Aortic smooth muscle cell (primary cell): Measurements from ENCODE around the gene KRTAP12-2. TPM values are rescaled to one million over a fixed set of nuclear protein-coding genes. Genes with fewer than 3 reads are reported as not detected.

ENCODE experiments used
- total RNA-seq: library from RNA; depleted of rRNA; stranded (reverse); fragments of >200 nt; gene quantifications from 2 replicates; pipeline ENCODE4 v1.2.3, GENCODE V29; 2014

The KRTAP12-2 gene, protein sequence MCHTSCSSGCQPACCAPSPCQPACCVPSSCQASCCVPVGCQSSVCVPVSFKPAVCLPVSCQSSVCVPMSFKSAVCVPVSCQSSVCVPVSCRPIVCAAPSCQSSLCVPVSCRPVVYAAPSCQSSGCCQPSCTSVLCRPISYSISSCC
- total RNA-seq, result not detected in 2 replicates

GRCh38 chr21:44666401-44667320 is at the start of gene KRTAP12-2:
TSS of gene KRTAP12-2 (minus strand) at chr21:44666927. CDS start at chr21:44666886, 41 bp downstream.

DNA sequence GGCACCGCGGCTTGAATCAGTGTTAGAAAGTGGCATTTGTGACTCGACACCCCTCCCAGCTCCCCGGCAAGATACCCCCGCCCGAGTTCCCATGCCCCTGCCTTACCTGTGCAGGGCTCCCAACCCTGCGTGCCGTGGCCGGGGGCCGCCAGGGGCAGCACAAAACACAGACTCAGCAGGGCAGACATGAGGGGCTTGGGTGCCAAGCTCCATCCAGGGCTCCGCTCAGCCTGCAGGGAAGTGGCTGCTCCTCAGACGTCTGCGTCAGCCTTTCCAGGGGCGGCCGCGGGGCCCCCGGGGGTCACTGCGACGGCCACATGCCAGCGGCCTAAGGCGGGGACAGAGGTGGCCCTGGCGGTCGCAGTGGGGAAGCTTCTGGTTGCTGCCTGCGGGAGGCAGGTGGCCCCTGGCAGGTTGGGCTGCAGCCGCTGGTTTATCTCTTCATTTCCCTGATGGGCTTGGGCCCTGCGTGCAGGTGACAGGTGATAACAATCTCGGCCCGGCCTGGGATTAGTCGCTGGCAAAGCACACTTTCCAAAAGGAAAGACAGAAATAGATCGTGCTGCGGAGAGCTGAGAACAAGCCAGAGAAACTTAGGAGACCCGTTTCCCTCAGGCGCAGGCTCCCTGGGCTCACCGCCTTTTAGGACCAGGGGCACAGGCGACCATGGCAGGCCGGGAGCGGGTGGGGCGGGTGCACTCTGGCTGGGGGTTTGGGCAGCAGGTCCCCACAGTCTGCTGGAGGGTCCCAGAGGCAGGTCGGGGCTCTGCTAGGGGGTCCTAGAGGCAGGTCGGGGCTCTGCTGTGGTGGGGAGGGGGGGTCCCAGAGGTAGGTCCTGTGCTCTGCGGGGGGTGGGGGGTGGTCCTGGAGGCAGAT is 44.8 kb upstream of the KRTAP12-2 start, which contains the start of gene TSPEAR:
TSS of gene TSPEAR (minus strand) at position 246 of the 876 bp plus-strand sequence. CDS start at position 188, 58 bp downstream.

DNA sequence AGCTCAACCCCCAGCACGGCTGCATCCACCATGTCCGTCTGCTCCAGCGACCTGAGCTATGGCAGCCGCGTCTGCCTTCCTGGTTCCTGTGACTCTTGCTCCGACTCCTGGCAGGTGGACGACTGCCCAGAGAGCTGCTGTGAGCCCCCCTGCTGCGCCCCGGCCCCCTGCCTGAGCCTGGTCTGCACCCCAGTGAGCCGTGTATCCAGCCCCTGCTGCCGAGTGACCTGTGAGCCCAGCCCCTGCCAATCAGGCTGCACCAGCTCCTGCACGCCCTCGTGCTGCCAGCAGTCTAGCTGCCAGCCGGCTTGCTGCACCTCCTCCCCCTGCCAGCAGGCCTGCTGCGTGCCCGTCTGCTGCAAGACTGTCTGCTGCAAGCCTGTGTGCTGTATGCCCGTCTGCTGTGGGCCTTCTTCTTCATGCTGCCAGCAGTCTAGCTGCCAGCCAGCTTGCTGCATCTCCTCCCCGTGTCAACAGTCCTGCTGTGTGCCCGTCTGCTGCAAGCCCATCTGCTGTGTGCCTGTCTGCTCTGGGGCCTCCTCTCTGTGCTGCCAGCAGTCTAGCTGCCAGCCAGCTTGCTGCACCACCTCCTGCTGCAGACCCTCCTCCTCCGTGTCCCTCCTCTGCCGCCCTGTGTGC is 30.6 kb upstream of the KRTAP12-2 start, which contains the start of gene KRTAP10-12:
TSS of gene KRTAP10-12 (plus strand) at position 1 of the 639 bp plus-strand sequence. CDS start at position 31, 30 bp downstream.

GRCh38 chr21:44681861-44682579 is 15.3 kb upstream of the KRTAP12-2 start, which contains the start of gene KRTAP12-1:
TSS of gene KRTAP12-1 (minus strand) at chr21:44682163. CDS start at chr21:44682123, 40 bp downstream.

DNA sequence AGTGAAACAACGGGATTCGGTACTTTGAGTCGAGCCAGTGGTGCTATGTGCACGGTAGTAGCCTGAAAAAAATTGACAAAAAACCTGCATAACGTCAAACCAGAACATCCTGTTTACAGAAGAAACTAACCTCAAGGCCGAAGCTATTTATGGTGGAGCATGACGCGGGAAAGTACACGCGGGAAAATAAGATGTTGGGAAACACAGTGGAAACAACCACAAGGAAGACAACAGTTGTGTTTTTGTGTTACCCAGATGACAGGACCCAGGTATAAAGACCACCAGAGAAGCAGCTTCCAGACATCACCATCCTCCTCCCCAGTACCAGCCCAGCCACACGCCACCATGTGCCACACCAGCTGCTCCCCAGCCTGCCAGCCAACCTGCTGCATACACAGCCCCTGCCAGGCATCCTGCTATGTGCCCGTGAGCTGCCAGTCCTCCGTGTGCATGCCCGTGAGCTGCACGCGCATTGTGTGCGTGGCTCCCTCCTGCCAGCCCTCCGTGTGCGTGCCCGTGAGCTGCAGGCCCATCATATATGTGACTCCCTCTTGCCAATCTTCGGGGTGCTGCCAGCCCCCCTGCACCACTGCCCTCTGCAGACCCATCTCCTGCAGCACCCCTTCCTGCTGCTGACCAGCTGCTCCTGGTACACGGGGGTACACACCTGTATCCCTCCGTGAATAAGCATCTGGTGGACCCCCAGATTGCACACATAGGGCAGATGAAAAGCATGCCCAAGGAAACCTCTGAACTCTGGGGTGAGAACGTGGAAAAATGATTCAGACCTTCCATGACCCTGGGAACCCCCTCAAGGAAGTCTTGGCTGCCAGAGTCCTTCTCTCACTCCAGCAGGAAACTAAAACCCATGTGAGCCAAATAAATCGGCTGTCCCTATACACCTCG is 8.8 kb downstream of the KRTAP12-2 start, which contains the start of gene KRTAP12-3:
TSS of gene KRTAP12-3 (plus strand) at position 298 of the 906 bp plus-strand sequence. CDS start at position 346, 48 bp downstream.

GRCh38 chr21:44654576-44655175 is 12.1 kb downstream of the KRTAP12-2 start, which contains the start of gene KRTAP12-4:
TSS of gene KRTAP12-4 (minus strand) at chr21:44654659. CDS start at chr21:44654614, 45 bp downstream.

DNA sequence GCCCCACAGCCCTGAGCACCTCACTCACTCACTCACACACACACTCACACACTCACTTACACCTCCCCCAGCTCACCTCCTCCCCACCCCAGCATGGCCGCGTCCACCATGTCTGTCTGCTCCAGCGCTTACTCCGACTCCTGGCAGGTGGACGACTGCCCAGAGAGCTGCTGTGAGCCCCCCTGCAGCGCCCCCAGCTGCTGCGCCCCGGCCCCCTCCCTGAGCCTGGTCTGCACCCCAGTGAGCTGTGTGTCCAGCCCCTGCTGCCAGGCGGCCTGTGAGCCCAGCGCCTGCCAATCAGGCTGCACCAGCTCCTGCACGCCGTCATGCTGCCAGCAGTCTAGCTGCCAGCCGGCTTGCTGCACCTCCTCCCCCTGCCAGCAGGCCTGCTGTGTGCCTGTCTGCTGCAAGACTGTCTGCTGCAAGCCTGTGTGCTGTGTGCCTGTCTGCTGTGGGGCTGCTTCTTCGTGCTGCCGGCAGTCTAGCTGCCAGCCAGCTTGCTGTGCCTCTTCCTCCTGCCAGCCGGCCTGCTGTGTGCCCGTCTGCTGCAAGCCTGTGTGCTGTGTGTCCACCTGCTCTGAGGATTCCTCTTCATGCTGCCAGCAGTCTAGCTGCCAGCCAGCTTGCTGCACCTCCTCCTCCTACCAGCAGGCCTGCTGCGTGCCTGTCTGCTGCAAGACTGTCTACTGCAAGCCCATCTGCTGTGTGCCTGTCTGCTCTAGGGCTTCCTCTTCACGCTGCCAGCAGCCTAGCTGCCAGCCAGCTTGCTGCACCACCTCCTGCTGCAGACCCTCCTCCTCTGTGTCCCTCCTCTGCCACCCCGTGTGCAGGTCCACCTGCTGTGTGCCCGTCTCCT is 20.1 kb downstream of the KRTAP12-2 start, which contains the start of gene KRTAP10-11:
TSS of gene KRTAP10-11 (plus strand) at position 49 of the 856 bp plus-strand sequence. CDS start at position 94, 45 bp downstream.

GRCh38 chr21:44637018-44637850 is 29.5 kb downstream of the KRTAP12-2 start, which contains the start of gene KRTAP10-10:
TSS of gene KRTAP10-10 (plus strand) at chr21:44637356. CDS start at chr21:44637418, 62 bp downstream.

GRCh38 chr21:44626673-44627143 is 40.0 kb downstream of the KRTAP12-2 start, which contains the start of gene KRTAP10-9:
TSS of gene KRTAP10-9 (plus strand) at chr21:44627093. CDS start at chr21:44627172, 79 bp downstream.

Other genes starting within 250 kb of the KRTAP12-2 start
- gene LRRC3, start 211.4 kb downstream of the KRTAP12-2 start, total RNA-seq, result 0.13 and 0.25 TPM in 2 replicates
- gene KRTAP10-1, start 126.7 kb downstream of the KRTAP12-2 start, total RNA-seq, result not detected in 2 replicates
- not detected in 2 replicates for gene KRTAP10-2, start 115.4 kb downstream of the KRTAP12-2 start, total RNA-seq
- gene KRTAP10-3, start 108.1 kb downstream of the KRTAP12-2 start, total RNA-seq, result not detected in 2 replicates
- gene KRTAP10-4, start 93.2 kb downstream of the KRTAP12-2 start, total RNA-seq, result not detected in 2 replicates
- gene KRTAP10-5, start 86.3 kb downstream of the KRTAP12-2 start, total RNA-seq, result not detected in 2 replicates
- gene KRTAP10-6, start 74.4 kb downstream of the KRTAP12-2 start, total RNA-seq, result not detected in 2 replicates
- not detected in 2 replicates for gene KRTAP10-7, start 66.3 kb downstream of the KRTAP12-2 start, total RNA-seq
- gene KRTAP10-8, start 54.8 kb downstream of the KRTAP12-2 start, total RNA-seq, result not detected in 2 replicates
- gene KRTAP10-9, start 39.8 kb downstream of the KRTAP12-2 start, total RNA-seq, result not detected in 2 replicates
- not detected in 2 replicates for gene KRTAP10-10, start 29.6 kb downstream of the KRTAP12-2 start, total RNA-seq
- not detected in 2 replicates for gene KRTAP10-11, start 20.5 kb downstream of the KRTAP12-2 start, total RNA-seq
- gene KRTAP12-4, start 12.3 kb downstream of the KRTAP12-2 start, total RNA-seq, result not detected in 2 replicates
- gene KRTAP12-3, start 9.0 kb downstream of the KRTAP12-2 start, total RNA-seq, result not detected in 2 replicates
- gene KRTAP12-1, start 15.2 kb upstream of the KRTAP12-2 start, total RNA-seq, result not detected in 2 replicates
- gene KRTAP10-12, start 30.2 kb upstream of the KRTAP12-2 start, total RNA-seq, result not detected in 2 replicates
- gene TSPEAR, start 44.6 kb upstream of the KRTAP12-2 start, total RNA-seq, result not detected in 2 replicates
- 68.0 and 76.8 TPM in 2 replicates for gene UBE2G2, start 134.9 kb upstream of the KRTAP12-2 start, total RNA-seq
- gene SUMO3, start 151.1 kb upstream of the KRTAP12-2 start, total RNA-seq, result 86.3 and 90.5 TPM in 2 replicates
- gene PTTG1IP, start 206.8 kb upstream of the KRTAP12-2 start, total RNA-seq, result 220 and 298 TPM in 2 replicates